SK-N-MC (cell line): ENCODE data around the gene NACAD.
A peak's percentile ranks its signal among the peaks of the same experiment; 100 is the strongest.

Experiments used
- DNase-seq: peaks from one replicate; pipeline ENCODE4 v3.0.0-alpha.2; 2011; ENCODE audit warnings: low read depth, low spot score
- H3K27ac ChIP-seq: fragments of 200-600 bp; sonication (generic); 2 replicates; pipeline ENCODE4 v1.5.1; 2016; ENCODE audit warnings: mixed run types
- H3K36me3 ChIP-seq: fragments of 200-600 bp; sonication (generic); 2 replicates; pipeline ENCODE4 v1.6.1; 2017; ENCODE audit warnings: antibody characterized with exemption, low read length, mixed read lengths; ENCODE audit not compliant: insufficient read depth
- H3K4me3 ChIP-seq: fragments of 200-600 bp; sonication (generic); 2 replicates; pipeline ENCODE4 v1.5.1; 2016
- H3K9ac ChIP-seq: fragments of 200-600 bp; sonication (generic); 2 replicates; pipeline ENCODE4 v1.8.0; 2017; ENCODE audit warnings: mixed run types, mixed read lengths; ENCODE audit not compliant: insufficient read length
- H3K9me3 ChIP-seq: fragments of 200-600 bp; sonication (generic); 2 replicates; pipeline ENCODE4 v1.6.1; 2017; ENCODE audit warnings: low read depth, mild to moderate bottlenecking, antibody characterized with exemption, low read length, moderate library complexity, mixed read lengths
- EZH2 ChIP-seq: fragments of 200-600 bp; sonication (generic); IDR thresholded peaks from one replicate; pipeline ENCODE4 v1.6.1; 2017; ENCODE audit warnings: antibody characterized with exemption
- FOXP2 ChIP-seq: optimal IDR thresholded peaks from 2 replicates; pipeline ENCODE3; 2011; ENCODE audit warnings: mild to moderate bottlenecking, moderate library complexity; ENCODE audit not compliant: insufficient read depth; ENCODE audit errors: extremely low read length, control extremely low read depth
- POLR2AphosphoS5 ChIP-seq: IDR thresholded peaks from 2 replicates; pipeline ENCODE4 v1.6.1; 2012; ENCODE audit warnings: mild to moderate bottlenecking, low read depth, low read length, borderline replicate concordance

NACAD gene

GRCh38 chr7:45088821-45089340 lies at the start of gene NACAD:
TSS of gene NACAD (minus strand) at chr7:45088969. CDS start at chr7:45088894, 75 bp downstream.
- Histone ChIP-seq H3K4me3 (peak within 1 kb of the TSS; percentile 75), H3K36me3 (no peaks in the 10 kb centered on the region), H3K27ac (no peak within 1 kb of the TSS), H3K9me3 (no peaks in the 10 kb centered on the region), H3K9ac (no peak within 1 kb of the TSS)
- no peak for DNase-seq
- TF ChIP-seq POLR2AphosphoS5 (no peak), EZH2 (no peak), FOXP2 (no peak)

DNA sequence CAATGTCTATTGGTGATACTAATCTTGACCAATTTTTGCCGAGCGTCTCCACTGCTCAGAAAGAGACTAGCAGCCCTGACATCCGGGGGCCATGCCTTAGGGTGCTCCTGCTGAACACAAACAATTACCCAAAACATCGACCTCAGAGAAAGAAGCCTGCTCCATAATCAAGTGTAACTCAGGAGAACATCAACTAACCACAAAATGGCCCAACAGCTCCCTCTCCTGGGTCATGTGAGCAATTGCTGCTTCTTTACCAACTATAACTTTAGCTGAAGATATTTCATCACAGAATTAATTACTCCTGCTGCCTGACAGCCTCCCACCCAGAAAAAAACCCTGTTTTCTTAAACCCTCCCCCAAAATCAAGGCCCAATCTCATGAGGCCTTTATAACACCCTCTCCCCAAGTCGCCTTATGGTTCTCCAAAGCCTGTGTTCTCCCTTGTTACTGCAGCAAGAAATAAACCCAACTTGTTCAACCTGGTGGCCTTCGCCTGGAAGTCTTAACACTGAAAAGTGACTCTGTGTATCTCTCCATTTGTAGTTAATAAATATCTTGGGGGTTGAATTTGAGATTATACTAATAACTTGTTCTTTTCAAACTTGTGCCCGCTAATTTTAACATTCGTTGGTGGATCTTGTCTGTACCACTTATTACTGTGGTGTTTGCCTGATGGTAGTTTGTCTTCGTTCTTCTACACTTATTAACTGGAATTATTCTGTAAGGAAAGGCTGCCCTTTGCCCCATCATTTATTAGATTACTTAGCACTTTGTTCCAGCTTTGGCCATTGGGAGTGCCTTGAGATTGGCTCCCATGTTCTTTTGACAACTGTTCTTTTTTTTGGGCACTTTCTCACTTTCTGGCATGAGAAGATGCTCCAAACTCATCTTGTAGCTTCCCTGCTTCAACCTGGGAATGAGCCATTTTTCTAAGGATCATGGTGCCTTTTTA lies 47.6 kb upstream of the NACAD start:
- Histone ChIP-seq H3K9ac (no peak overlapping the region), H3K27ac (no peak overlapping the region), H3K4me3 (no peak overlapping the region), H3K9me3 (no peaks in the 10 kb centered on the region), H3K36me3 (no peaks in the 10 kb centered on the region)
- TF ChIP-seq FOXP2 = no peak
- TF ChIP-seq EZH2 = no peak
- TF ChIP-seq POLR2AphosphoS5 = no peak
- peak; percentile 61 for DNase-seq

GRCh38 chr7:45133877-45134276 lies 45.1 kb upstream of the NACAD start:
- TF ChIP-seq EZH2 (no peak), POLR2AphosphoS5 (no peak), FOXP2 (no peak)
- Histone ChIP-seq H3K27ac (no peak overlapping the region), H3K36me3 (no peaks in the 10 kb centered on the region), H3K9me3 (no peaks in the 10 kb centered on the region), H3K4me3 (no peak overlapping the region), H3K9ac (no peak overlapping the region)
- no peak for DNase-seq

DNA sequence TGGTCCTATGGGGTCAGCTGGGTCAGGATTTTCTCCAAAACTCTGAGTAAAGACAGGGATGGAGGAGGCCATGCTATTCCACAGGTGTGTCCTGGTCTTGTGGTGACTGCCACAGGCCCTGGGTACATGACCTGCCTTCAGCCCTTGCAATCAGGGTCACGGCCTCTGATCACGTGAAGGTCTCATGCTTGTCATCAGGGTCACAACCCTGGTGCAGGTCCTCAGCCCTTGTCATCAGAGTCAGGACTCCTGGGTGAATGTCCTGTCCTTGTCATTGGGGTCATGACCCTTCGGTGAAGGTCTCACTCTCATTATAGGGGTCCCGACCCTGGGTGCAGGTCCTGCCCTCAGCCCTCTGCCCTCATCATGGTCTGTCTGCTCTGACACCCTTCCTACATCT lies 44.6 kb upstream of the NACAD start:
- Histone ChIP-seq H3K36me3 (no peaks in the 10 kb centered on the region), H3K9ac (no peak overlapping the region), H3K9me3 (no peaks in the 10 kb centered on the region), H3K4me3 (no peak overlapping the region), H3K27ac (no peak overlapping the region)
- DNase-seq = no peak
- TF ChIP-seq FOXP2 = no peak
- no peak for TF ChIP-seq EZH2
- TF ChIP-seq POLR2AphosphoS5 = no peak

DNA sequence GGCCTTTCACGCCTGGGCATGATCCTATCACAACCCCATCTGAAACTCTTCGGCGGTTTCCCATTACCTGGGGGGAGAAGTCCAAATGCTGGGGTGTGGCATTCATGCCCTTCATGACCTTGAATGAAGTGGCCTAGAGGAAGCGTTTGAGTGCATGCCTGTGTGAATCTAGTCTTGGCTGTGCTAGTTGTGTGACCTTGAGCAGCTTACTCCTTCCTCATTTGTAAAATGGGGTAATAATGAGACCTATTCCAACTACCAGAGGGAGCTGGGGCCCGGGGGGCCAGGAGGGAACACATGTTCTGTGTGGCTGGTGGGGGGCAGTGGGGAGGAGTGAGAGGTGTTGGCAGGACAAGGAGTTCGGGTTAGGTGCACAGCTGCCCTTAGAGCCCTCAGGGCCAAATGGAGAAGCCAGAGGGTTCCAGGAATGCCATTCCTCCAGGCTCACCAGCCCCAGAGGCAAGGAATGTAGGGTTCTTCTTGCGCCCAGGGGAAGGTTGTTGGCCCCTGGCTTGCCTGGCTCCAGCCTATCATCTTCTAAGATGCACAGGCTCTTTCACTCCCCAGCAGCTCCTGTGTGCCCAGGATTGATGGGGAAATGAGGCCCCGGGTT lies 44.0 kb upstream of the NACAD start:
- TF ChIP-seq POLR2AphosphoS5 (no peak), FOXP2 (no peak), EZH2 (no peak)
- no peak for DNase-seq
- no peak overlapping the region for H3K4me3 ChIP-seq
- H3K27ac ChIP-seq = no peak overlapping the region
- H3K9ac ChIP-seq = no peak overlapping the region
- H3K9me3 ChIP-seq = no peaks in the 10 kb centered on the region
- no peaks in the 10 kb centered on the region for H3K36me3 ChIP-seq

DNA sequence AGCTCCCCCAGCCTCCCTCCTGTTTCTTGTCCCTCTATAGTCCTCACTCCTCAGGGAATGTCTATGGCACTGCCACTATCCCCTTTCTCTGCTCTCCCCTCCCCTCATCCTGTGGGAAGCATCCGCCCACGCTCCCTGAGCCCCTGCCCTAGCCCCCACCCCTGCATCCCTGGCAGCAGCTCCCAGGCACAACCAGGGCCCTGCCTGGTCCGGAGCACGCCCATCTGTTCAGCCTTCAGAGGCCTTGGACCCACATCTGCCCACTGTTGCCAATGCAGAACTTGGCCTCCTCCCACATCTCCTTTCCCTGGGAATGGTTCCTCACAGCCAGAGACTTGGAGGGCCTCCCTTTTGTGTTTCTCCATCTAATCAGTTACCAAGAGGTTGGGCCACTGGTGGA lies 43.1 kb upstream of the NACAD start:
- no peak for DNase-seq
- no peak overlapping the region for H3K27ac ChIP-seq
- H3K36me3 ChIP-seq = no peaks in the 10 kb centered on the region
- no peaks in the 10 kb centered on the region for H3K9me3 ChIP-seq
- H3K4me3 ChIP-seq = no peak overlapping the region
- no peak overlapping the region for H3K9ac ChIP-seq
- TF ChIP-seq FOXP2 = no peak

GRCh38 chr7:45130910-45131309 lies 42.1 kb upstream of the NACAD start:
- no peak for TF ChIP-seq POLR2AphosphoS5
- no peak for TF ChIP-seq FOXP2
- TF ChIP-seq EZH2 = no peak
- H3K9me3 ChIP-seq = no peaks in the 10 kb centered on the region
- H3K36me3 ChIP-seq = no peaks in the 10 kb centered on the region
- H3K4me3 ChIP-seq = no peak overlapping the region
- DNase-seq = no peak
- H3K9ac ChIP-seq = no peak overlapping the region
- H3K27ac ChIP-seq = no peak overlapping the region

GRCh38 chr7:45129906-45130305 lies 41.1 kb upstream of the NACAD start:
- no peak overlapping the region for H3K4me3 ChIP-seq
- TF ChIP-seq FOXP2 (no peak), EZH2 (no peak), POLR2AphosphoS5 (no peak)
- no peaks in the 10 kb centered on the region for H3K36me3 ChIP-seq
- no peak for DNase-seq
- H3K27ac ChIP-seq = no peak overlapping the region
- no peak overlapping the region for H3K9ac ChIP-seq
- no peaks in the 10 kb centered on the region for H3K9me3 ChIP-seq

GRCh38 chr7:45129181-45129800 lies 40.5 kb upstream of the NACAD start:
- no peak overlapping the region for H3K4me3 ChIP-seq
- TF ChIP-seq POLR2AphosphoS5 (no peak), EZH2 (no peak), FOXP2 (no peak)
- no peak for DNase-seq
- no peak overlapping the region for H3K9ac ChIP-seq
- H3K36me3 ChIP-seq = no peaks in the 10 kb centered on the region
- no peaks in the 10 kb centered on the region for H3K9me3 ChIP-seq
- H3K27ac ChIP-seq = no peak overlapping the region
